ENCODE results near the gene DDX59.
"Not testable (repeated sequence)": the region's sequence is repeated elsewhere in the genome, so short reads cannot be mapped to it uniquely, and the experiment has no call there.

The DDX59 gene

DNA sequence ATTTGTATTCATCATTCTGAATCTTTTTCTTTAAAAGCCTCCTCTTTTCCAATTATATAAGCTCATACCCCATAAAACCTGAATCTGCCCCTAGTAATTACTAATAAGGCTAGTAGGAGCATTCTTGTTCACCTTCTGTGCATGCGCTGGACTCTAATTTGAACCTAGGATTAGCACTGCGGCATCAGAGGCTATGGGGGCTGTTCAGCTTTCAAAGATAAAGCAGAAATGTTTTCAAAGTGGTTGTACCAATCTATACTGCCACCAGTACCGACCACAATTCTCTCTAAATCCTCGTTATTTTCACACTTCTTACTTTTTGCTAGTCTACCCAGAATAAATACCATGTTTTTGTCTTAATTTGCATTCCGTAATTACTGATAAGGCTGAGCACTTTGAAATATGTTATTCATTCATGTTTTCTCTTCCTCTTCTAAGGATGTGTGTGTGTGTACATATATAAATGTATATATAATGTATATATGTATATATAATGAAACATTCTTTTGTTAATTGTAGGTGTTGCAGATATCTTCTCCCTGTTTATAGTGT lies 1.6 kb upstream of the DDX59 start:
- DNase-seq (ENCODE audit: low read depth in 2 of 2): no peak

DNA sequence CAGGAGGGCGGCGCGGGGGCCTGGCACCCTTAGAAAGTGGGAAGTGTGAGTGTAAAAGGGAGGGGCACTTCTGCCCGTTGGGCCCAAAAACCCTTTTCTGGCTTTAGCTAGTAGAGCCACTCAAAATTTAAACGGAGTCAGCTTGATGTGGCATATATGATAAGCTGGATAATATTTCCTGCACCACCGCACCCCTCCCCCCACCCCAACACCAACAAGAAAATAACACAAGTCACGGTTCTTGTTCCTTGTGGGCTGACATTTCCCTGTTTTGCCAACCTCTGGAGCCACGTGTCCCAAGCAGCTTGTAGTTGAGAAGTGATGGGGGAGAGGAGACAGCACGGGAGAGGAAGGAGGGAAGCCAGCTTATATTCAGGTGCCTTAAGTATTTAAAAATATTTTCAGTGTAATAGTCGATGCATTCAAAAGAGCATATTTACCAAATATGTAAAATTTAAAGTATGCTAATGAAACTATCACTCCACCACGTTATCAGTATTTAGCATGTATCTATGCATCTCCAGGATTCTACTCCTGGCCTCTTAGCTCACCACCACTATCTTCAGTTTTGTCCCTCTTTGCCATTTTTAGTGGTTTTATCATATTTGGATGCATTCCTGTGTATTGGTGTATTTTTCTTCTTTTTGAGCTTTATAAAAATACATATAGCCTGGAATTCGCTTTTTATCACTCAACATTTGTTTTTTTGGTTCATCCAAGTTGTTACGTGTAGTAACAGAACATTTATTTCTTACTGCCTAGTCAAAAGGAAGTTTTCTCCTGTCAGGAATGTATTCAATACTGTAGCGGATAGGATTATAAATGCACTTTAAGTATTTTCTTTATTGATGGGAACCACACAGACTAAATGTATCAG lies 773 bp upstream of the DDX59 start:
- DNase-seq (ENCODE audit: low read depth in 2 of 2): no peak

DNA sequence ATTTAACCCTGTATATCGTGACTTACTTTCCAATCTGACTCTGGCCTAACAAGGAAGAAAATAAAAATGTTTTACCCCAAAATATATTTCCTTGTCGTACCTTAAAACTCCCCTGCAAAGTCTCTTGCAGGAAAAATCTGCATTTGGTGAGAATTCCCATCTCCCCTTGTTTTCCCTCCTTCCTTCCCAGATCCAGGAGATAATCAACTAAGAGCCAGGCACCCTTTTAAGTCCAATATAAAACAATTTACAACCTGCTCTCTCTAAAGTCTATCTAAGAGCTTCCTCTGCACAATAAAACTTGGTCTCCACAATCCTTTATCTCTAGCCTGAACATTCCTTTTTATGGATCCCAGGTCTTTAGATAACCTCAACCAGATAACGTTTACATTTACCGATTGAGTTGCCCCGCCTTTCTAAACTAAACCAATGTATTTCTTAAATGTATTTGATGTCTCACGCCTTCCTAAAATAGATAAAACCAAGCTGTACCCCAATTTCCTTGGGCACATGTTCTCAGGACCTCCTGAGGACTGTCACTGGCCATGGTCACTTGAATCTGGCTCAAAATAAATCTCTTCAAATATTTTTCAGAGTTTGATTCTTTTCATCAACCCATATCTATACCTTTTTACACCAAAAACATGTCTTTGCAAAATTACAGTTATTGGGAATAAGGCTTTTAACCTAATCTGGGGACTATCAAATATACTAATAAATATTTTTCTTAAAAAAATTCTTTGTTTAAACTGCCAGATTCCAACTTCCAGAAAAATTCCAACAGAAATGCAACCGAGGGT lies 993 bp downstream of the DDX59 start:
- no peak for DNase-seq (ENCODE audit: low read depth in 2 of 2)

DNA sequence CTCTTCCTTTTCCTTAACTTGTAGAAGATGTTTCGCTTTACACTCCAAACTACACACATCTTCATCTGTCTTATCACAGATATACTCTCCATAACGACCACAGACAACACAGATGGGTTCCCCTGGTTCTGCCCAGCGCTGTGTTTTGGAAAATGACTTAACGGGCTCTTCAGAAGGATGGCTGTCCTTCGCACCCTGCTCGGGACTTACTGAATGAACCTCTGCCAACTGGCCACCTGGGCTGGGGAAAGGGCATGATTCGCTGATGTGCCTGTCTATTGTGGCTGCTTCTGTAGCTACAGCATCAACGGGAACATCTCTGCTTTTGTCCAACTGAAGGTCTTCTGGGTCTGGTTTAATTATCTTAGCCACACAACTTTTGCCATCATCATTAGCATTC lies 3.4 kb downstream of the DDX59 start:
- DNase-seq (ENCODE audit: low read depth in 2 of 2): no peak

DNA sequence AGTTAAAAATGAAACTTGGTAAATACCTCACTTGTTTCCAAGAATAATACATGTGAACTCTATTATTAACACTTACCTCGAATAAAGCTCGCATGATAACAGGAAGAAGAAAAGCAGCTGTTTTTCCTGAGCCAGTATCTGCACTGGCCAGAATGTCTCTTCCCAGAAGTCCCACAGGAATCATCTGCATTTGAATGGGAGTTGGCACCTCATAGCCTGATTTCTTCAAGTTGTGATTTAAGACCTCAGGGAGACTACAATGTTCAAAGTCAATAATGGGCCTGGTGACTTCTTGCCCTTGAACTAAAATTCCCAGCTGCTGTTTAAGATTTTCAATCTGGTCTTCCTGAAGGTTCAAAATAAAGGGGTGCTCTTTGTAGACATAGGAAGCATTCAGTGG lies 3.8 kb downstream of the DDX59 start:
- DNase-seq (ENCODE audit: low read depth in 2 of 2): no peak

DNA sequence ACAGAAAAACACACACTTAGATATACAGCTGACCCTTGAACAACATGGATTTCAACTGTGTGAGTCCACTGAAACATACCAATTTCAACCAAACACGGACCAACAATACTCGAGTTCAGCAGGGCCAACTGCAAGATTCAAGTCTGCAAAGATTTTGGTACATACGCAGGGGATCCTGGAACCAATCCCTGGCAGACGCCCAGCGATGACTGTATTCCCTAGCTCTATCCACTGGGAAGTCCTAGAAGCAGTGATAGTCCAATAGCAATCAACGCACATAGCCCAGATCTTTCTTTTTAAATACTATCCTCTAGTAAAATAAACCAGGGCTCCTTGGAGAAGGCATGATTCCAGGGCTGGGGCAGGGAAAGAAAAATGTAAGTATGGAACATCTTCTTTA lies 9.0 kb downstream of the DDX59 start:
- DNase-seq (ENCODE audit: low read depth in 2 of 2): no peak

DNA sequence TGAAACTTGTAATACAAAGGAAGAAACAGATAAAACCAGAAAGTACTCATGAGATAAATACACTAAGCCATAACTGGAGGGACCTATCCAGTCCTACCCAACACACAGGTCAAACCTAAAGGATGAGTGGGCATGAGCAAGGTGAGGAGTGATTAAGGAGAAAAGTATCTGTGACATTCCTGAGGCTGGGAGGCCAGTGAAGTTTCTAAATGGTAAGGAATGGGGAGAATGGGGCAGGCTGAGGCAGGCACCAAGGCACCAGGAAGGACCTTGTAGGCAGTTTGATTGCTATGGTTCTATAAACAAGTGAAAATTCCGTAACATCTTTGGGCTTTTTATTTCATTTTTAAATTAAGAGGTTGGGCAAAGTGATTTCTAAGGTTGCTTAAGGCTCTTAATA lies 10.4 kb downstream of the DDX59 start:
- DNase-seq (ENCODE audit: low read depth in 2 of 2): no peak

DNA sequence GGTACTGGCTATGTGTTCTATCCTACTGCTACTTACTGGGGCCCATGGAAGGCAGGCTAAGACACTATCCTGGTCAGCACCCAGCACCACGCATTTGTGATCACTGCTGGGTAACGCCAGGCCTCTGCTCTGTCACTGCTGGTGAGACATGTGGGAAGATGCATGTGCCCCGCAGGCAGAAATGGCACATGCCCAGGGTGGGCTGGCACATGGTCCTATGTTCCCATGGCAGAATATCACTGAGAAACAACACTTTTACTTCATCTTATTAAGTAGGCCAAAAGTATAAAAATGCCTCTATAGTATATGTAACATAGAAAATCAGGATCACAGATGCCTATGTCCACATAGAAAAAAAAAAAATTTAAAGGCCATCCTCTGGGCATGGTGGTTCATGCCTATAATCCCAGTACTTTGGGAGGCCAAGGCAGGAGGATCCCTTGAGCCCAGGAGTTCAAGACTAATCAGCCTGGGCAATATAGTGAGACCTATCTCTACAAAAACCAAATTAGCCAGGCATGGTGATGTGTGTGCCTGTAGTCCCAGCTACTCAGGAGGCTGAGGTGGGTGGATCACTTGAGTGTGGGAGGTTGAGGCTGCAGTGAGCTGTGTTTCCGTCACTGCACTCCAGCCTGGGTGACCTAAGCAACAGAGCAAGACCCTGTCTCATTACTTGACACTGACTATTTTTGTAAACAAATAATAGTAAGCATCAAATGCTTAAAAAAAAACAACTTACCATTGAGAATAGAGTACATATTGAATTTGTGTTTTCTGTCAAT lies 11.5 kb downstream of the DDX59 start:
- no peak for DNase-seq (ENCODE audit: low read depth in 2 of 2)

DNA sequence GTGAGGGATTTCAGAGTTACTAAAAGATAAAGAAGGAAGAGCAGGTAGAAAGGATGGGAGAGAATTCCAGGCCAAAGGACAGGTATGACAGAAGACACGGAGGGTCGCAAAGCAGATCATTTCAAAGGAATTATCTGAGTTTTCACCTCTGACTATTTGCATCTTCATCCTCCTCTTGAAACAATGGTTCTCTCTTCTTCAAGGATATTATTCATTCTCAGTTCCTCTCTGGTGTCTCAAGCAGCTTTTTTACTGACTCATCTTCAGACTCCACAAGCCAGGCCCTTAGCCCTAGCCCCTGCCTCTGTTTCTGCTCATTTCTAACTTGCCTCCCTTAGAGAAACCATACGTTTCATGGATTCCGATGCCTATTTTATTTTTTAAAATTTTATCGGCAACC lies 15.0 kb downstream of the DDX59 start:
- DNase-seq (ENCODE audit: low read depth in 2 of 2): no peak

DNA sequence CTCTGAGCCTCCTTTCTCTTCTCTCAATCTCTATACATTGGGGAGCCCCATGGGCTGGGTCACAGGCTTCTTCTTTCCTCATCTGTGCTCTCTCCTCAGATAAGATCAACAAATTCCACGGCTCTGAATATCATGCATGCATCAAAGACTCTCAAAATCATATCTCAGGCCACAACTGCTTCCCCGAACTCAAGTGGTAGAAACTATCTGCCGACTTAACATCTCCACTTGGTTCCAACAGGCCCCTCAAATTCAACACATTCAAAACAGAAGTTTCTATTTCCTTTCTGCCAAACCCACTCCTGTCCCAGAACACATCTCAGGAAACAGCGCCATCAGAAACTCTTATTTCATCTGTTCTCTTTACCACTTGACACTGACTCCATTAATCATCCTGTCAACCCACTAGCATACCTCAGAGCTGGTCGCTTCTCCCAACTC lies 16.7 kb downstream of the DDX59 start:
- DNase-seq (ENCODE audit: low read depth in 2 of 2): no peak

DNA sequence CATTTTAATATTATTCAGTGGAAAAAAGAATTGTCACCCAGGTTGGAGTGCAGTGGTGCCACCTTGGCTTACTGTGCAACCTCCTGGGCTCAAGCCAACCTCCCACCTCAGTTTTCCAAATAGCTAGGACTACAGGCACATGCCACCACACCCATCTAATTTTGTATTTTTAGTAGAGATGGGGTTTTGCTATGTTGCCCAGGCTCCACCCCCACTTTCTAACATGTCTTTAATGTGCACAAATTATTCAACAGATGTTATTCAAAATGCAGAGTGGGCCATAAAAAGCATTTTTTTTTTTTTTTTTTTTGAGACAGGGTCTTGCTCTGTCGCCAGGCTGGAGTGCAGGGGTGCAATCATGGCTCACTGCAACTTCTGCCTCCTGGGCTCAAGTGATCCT lies 17.3 kb downstream of the DDX59 start:
- DNase-seq (ENCODE audit: low read depth in 2 of 2): no peak

DNA sequence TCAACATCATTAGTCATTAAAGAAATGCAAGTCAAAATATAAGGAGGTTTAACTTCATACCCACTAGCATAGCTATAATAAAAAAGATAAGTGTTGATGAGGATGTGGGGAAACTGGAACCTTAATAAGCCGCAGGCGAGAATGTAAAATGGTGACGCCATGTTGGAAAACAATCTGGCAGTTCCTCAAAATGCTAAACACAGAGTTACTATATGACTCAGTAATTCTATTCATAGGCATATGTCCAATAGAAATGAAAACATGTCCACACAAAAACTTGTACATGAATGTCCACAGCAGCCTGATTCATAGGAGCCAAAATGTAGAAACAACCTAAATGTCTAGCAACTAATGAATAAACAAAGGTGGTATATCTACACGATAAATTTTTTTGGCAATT lies 23.2 kb downstream of the DDX59 start:
- DNase-seq (ENCODE audit: low read depth in 2 of 2): no peak

DNA sequence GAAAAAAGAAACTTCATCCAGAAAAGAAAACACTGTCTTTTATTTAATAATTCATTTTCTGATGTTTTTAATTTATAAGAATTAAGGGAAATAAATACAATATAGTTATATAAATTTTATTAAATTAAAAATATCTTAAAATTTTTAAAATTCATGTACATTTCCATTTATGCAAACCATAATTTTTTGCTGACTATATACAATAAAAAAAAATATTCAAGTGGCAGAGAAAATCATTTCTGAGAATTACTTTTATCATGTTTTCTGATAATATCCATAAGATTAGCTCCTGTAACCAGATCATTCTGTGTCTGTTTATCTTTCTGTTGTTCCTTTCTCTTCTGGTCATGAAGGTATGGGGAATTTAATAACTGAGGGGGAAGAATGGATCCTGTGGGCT lies 25.7 kb downstream of the DDX59 start:
- no peak for DNase-seq (ENCODE audit: low read depth in 2 of 2)

DNA sequence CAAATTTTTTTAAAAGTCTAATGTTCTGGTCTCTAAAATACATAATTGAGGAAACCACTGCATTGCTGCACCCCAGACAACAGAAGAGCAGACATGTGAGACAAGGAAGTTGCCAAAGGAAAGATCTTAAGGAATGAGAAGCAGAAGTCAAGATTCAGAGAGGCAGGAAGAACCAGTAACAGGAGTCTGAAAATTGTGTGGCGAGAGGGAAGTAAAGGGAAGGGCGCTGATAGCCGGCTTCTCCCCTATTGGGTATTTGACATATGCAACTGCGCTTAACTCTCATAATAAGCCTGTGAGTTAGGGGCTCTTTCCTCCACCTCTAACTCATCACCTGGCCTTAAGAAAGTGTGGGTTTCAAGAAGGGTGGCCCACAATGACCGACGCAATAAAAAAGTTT lies 27.2 kb downstream of the DDX59 start:
- no peak for DNase-seq (ENCODE audit: low read depth in 2 of 2)

DNA sequence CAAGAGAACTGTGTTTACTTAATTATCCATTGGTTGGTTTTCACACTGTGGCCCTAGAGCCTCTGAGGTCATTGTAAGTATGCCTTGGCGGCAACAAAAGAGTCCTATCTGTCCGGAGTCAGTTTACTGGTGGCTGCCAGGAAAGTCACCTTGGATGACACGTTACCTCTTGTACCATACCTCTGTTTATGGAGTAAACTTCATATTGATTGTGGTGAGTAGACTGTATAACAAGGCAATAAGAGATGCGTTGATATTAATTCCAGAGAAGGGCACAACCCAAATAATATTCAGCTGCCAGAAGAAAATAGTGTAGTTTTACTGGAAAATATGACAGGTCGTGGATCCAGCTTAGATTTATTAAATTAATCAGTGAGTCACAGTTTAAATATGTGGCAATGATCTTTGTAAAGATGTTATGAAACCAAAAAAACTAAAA lies 28.7 kb downstream of the DDX59 start:
- no peak for DNase-seq (ENCODE audit: low read depth in 2 of 2)

DNA sequence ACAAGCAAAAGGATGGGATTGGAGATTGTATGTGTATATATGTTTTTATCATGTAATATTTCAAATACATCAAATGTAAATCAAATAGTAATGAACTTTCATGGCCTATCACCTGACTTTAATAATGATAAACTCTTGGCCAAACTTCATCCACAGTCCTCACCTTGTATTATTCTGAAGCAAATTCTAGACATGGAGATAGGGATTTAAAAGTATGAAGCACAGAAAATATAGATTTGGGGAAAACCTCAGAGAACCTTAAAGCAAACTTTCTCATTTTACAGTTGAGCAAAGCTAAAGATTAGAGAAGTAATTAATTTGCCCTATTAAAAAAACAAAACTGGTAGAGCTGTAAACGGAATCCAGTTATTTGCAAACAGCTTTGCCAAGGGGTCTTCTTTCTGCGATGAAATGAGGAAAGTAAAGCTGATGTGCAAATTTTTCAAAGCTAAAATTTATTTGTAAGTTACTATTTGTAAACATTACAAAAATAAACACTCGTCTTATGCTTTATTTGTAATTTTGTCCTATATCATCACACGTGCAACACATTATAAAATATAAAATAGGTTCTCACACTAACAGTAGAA lies 29.2 kb downstream of the DDX59 start:
- no peak for DNase-seq (ENCODE audit: low read depth in 2 of 2)

DNA sequence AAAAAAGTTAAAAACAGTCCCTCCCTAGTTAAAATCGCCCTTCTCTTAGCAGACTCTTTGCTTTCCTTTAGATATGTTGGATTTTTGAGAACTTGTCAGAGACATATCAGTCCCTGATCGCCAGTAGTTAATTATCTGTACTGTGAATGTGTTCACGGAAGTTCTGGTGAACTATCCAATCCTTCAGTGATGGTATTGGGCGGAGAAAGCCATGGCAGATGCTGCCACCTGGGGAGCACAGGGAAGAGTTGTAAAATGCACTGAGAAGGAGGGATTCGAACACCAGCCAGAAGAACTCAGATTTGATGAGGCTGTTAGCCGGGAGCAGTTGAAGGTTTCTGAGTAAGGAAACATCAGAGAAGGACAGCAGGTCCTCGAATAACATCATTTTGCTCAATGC lies 31.6 kb downstream of the DDX59 start:
- no peak for DNase-seq (ENCODE audit: low read depth in 2 of 2)

DNA sequence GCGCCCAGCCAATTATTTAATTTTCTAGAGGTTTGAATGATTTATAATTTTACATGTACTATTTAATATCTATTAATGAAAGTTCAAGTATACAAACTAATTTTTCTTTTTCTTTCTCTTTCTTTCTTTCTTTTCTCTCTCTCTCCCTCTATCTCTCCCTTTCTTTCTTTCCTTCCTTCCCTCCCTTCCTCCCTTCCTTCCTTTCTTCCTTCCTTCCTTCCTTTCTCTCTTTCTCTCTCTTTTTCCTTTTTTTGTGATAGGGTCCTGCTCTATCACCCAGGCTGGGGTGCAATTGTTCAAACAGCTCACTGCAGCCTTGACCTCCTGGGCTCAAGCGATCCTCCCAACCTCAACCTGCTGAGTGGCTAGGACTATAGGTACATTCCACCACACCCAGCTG lies 33.0 kb downstream of the DDX59 start:
- DNase-seq (ENCODE audit: low read depth in 2 of 2): no peak

DNA sequence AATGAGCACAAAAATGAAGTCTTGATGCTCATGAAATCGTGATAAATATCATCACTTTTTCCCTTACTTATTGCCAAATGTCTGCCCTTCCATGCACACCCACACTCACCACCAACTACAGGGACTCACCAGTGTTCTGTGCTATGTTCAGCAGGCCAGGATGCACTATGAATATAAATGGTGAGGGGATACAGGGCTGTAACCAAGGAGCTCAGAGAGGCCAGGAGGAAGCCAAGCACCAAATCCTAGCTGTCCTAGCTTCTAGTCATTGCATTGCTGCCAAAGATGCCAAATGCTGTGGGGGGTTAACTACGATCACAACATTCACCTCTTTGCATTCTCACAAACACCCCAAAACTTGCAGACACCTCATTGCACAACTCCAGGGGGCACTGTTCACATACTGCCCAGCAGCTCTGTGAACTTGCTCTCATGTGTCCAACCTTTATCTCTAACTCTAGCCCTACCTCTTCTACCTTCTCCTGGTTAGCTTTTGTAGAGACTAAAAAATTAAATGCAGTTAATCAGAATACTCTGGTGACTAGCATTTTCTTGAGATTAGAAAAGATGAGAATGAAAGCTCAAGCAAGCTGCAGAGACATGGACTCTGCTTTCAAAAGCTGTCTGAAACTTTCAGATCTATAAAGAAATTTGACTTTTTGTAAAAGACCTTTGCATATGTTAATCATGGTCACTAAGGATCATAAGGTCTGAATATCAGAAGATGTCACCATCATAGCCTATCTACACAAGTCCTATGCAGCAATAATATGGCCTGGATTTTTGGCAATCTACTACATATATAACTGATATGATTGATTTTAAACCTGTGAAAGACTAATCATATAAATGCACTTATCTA lies 35.2 kb downstream of the DDX59 start:
- no peak for DNase-seq (ENCODE audit: low read depth in 2 of 2)

DNA sequence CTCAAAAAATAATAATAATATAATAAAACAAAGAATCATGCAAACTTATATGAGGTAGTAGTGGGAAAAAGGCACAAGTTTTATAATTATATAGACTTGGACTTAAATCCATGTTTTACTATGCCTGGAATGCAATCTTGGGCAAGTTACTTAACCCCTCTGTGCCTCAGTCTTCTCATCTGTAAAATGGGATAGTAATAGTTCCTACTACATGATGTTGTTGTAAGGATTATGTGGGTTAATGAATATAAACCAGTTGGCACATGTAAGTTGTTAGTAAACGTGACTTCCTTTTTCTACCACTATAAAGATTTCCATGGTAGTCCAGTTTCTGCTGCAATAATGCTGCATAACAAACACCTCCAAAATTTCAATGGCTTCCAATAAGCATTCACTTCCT lies 38.3 kb downstream of the DDX59 start:
- DNase-seq (ENCODE audit: low read depth in 2 of 2): no peak

DNA sequence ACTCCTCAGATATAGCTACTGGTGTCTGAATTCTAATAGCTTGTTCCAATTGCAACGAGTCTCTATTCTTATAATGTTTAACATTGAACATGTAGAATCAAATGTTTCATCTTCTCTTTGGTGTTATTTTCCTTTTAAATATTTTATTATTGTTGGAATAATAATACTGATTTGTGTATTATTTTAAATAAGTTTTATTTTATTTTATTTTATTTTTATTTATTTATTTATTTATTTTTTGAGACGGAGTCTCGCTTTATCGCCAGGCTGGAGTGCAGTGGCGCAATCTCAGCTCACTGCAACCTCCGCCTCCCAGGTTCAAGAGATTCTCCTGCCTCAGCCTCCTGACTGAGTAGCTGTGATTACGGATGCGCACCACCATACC lies 39.2 kb downstream of the DDX59 start:
- not testable (repeated sequence) for DNase-seq (ENCODE audit: low read depth in 2 of 2)
